K562 (cell line): ENCODE results near the gene CMTM8. TPM values are rescaled to one million over a fixed set of nuclear protein-coding genes. Genes with fewer than 3 reads are reported as not detected.

Experiments
- ATAC-seq: fragments of 200-7000 bp; cut with Tn5 transposase; 3 replicates; pipeline ENCODE4 v1.9.1; 2020; ENCODE audit warnings: moderate library complexity
- BruUV-seq: library from RNA; stranded (reverse); fragments of 400-500 nt; replicated peaks from 2 replicates; lab custom pipeline; 2021; lab: Mats Ljungman, UMichigan
- CTCF ChIA-PET: fragments of 300-600 bp; formaldehyde crosslinking; extraction: SDS; loops from one replicate; lab custom pipeline; 2021; ENCODE audit warnings: low intra/inter-chr PET ratio; lab: Yijun Ruan, JAX
- POLR2A ChIA-PET: fragments of 300-600, 350-650 bp; sonication (Branson Sonifier 250); formaldehyde crosslinking; extraction: SDS; loops from one replicate; lab custom pipeline; 2021; ENCODE audit warnings: antibody characterized with exemption, inconsistent platforms; lab: Yijun Ruan, JAX
- DNase-seq, 4 experiments: peaks; one replicate each; pipeline versions ENCODE4 v3.0.0 to v3.0.0-alpha.2; 2011 to 2018; ENCODE audit warnings: low spot score in 3 of 4, mixed read lengths in 3 of 4; ENCODE audit errors: extremely low read depth in 1 of 4
- FAIRE-seq: peaks from 2 replicates; lab custom pipeline; 2011; peaks lifted over from hg19 to GRCh38; lab: Jason Lieb, UNC
- H2AFZ ChIP-seq: 2 replicates; pipeline ENCODE4 v1.6.0; 2011; ENCODE audit warnings: low read depth, low read length, control low read depth, inconsistent platforms
- H3K27ac ChIP-seq: fragments of 200-600 bp; 3 replicates; pipeline ENCODE4 v1.8.0; 2011; ENCODE audit warnings: low read depth, mild to moderate bottlenecking, control low read depth, inconsistent platforms, low read length, moderate library complexity, mixed read lengths; ENCODE audit errors: extremely low read depth
- H3K27me3 ChIP-seq, 2 experiments: fragments of 300-600 bp in 1 of 2; 2 replicates in 1 of 2; 3 replicates in 1 of 2; pipeline versions ENCODE4 v1.6.0 to v1.8.0; 2011; ENCODE audit warnings: inconsistent platforms in 2 of 2, low read length in 2 of 2, mild to moderate bottlenecking in 1 of 2, mixed read lengths in 1 of 2, moderate library complexity in 1 of 2; ENCODE audit not compliant: control insufficient read depth in 2 of 2, insufficient read depth in 2 of 2
- H3K36me3 ChIP-seq: fragments of 300-600 bp; 3 replicates; pipeline ENCODE4 v1.8.0; 2011; ENCODE audit warnings: mild to moderate bottlenecking, low read length, inconsistent platforms; ENCODE audit not compliant: control insufficient read depth, insufficient read depth
- H3K4me1 ChIP-seq, 2 experiments: fragments of 200-600 bp in 1 of 2; replicated peaks in 1 of 2; 2 replicates in 1 of 2; 3 replicates in 1 of 2; pipeline versions ENCODE4 v1.5.1 to v1.8.0; 2011; ENCODE audit warnings: inconsistent platforms in 2 of 2, low read length in 2 of 2, mild to moderate bottlenecking in 1 of 2, mixed read lengths in 1 of 2, moderate library complexity in 1 of 2; ENCODE audit not compliant: control insufficient read depth in 2 of 2, insufficient read depth in 2 of 2
- H3K4me2 ChIP-seq: 2 replicates; pipeline ENCODE4 v1.6.1; 2011; ENCODE audit warnings: low read length, control low read depth, inconsistent platforms, mixed read lengths; ENCODE audit not compliant: insufficient read depth
- H3K4me3 ChIP-seq: fragments of 200-600 bp; sonication (generic), shearing (Covaris generic); 2 replicates; pipeline ENCODE4 v1.5.1; 2016; ENCODE audit warnings: control low read depth, inconsistent platforms
- H3K79me2 ChIP-seq: fragments of 200-600 bp; 3 replicates; pipeline ENCODE4 v1.8.0; 2011; ENCODE audit warnings: low read length, inconsistent platforms; ENCODE audit not compliant: control insufficient read depth, insufficient read depth
- H3K9ac ChIP-seq, 2 experiments: 2 replicates each; pipeline versions ENCODE4 v1.6.0 to v1.6.1; 2011; ENCODE audit warnings: low read depth in 2 of 2, low read length in 2 of 2, control low read depth in 1 of 2, inconsistent platforms in 1 of 2, mild to moderate bottlenecking in 1 of 2, mixed read lengths in 1 of 2; ENCODE audit not compliant: insufficient read depth in 1 of 2
- H3K9me1 ChIP-seq: one replicate; pipeline ENCODE4 v1.6.0; 2011; ENCODE audit warnings: inconsistent platforms, mild to moderate bottlenecking, low read length, moderate library complexity; ENCODE audit not compliant: control insufficient read depth, insufficient read depth
- H3K9me3 ChIP-seq: replicated peaks from 2 replicates; pipeline ENCODE4 v1.5.1; 2011; ENCODE audit warnings: low read depth, low read length, inconsistent platforms; ENCODE audit not compliant: control insufficient read depth, insufficient read depth
- H4K20me1 ChIP-seq: replicated peaks from 2 replicates; pipeline ENCODE4 v1.6.1; 2011; ENCODE audit warnings: low read length, inconsistent platforms, mixed read lengths; ENCODE audit not compliant: control insufficient read depth, insufficient read depth
- GABPA ChIP-seq: fragments of 200-800 bp; sonication (Bioruptor generic); conservative IDR thresholded peaks from 2 replicates; pipeline ENCODE4 v1.6.1; 2016; ENCODE audit warnings: low read depth, missing genetic modification characterization, missing compliant biosample characterization
- MYBL2 ChIP-seq, 2 experiments: fragments of 450-650 bp in 1 of 2; sonication (generic) in 1 of 2; formaldehyde crosslinking in 1 of 2; IDR thresholded peaks; 2 replicates each; pipeline versions ENCODE4 v1.6.1 to v1.8.1; 2017 to 2022; ENCODE audit warnings: borderline replicate concordance in 1 of 2, inconsistent platforms in 1 of 2, low read depth in 1 of 2, mild to moderate bottlenecking in 1 of 2, missing genetic modification reagents in 1 of 2, moderate library complexity in 1 of 2
- WGBS: fragments of 100-300 bp; shearing (Covaris generic); methylation state at CpG from one replicate; pipeline ENCODE4 v1.1.6; 2016; ENCODE audit warnings: low coverage, mixed read lengths; ENCODE audit not compliant: insufficient coverage; ENCODE audit errors: missing lambda C conversion rate; 5-methylcytosine and 5-hydroxymethylcytosine counted together
- in situ Hi-C: fragments of 300-500 bp; cut with MboI; formaldehyde crosslinking; loops from 4 replicates; pipeline ENCODE4 v1.15.0; 2018; ENCODE audit warnings: inconsistent platforms, mixed read lengths
- intact Hi-C: fragments of 100-400 bp; cut with micrococcal nuclease; formaldehyde crosslinking; loops from 2 replicates; pipeline ENCODE4 v1.14.2; 2022
- polyA plus RNA-seq, 8 experiments: library from polyadenylated mRNA; depleted of rRNA in 4 of 8; stranded (reverse) in 5 of 8; unstranded in 3 of 8; fragments of >200 nt; fragmentation: Nextera tagmentation in 2 of 8; fragmentation: Illumina TruSeq in 1 of 8; extraction: Ambion mirVana in 2 of 8; extraction: Trizol in 1 of 8; gene quantifications; 2 replicates each; pipeline versions ENCODE4 v1.2.1 to v1.2.3, GENCODE V29; 2011 to 2014; ENCODE audit warnings: inconsistent platforms in 1 of 8, missing spikeins in 1 of 8
- total RNA-seq, 7 experiments: library from RNA; depleted of rRNA in 6 of 7; stranded (reverse); fragments of >200 nt in 6 of 7; fragmentation: Illumina TruSeq in 2 of 7; extraction: Trizol in 2 of 7; gene quantifications; 2 replicates each; pipeline versions ENCODE4 v1.2.1 to v1.2.3, GENCODE V29; 2011 to 2021; ENCODE audit warnings: low replicate concordance in 1 of 7
- TF ChIP-seq, protein P1 (sequence below): fragments of 450-650 bp; IDR thresholded peaks from 2 replicates; pipeline ENCODE4 v1.6.1; 2016; ENCODE audit warnings: borderline replicate concordance

Gene CMTM8
- total and polyA plus RNA-seq, 9 of the 15 experiments (the other 6 are each of a cell fraction or from before 2014, with no cell fraction given) = not detected

DNA sequence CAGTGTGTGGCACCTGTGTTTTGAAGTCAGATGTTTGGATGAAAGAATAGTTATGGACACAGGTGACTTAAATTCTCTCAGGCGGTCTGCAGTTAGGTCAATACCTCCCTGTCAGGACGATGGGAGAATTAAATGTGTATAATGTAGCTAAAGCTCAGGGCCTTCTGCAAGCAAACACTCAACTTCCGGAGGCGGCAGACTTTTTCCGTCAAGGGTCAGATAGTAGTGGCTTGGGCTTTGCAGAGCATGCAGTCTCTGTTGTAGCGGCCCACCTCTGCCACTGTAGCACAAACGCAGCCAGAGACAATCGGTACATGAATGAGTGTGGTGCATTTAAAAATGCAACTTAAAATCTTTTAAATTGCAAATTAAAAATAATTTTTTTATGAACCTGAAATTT lies 47.4 kb downstream of the CMTM8 start (continued):
- TF ChIP-seq, protein P1, sequence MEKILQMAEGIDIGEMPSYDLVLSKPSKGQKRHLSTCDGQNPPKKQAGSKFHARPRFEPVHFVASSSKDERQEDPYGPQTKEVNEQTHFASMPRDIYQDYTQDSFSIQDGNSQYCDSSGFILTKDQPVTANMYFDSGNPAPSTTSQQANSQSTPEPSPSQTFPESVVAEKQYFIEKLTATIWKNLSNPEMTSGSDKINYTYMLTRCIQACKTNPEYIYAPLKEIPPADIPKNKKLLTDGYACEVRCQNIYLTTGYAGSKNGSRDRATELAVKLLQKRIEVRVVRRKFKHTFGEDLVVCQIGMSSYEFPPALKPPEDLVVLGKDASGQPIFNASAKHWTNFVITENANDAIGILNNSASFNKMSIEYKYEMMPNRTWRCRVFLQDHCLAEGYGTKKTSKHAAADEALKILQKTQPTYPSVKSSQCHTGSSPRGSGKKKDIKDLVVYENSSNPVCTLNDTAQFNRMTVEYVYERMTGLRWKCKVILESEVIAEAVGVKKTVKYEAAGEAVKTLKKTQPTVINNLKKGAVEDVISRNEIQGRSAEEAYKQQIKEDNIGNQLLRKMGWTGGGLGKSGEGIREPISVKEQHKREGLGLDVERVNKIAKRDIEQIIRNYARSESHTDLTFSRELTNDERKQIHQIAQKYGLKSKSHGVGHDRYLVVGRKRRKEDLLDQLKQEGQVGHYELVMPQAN = no peak
- TF ChIP-seq, all 486 proteins: peak for 0

DNA sequence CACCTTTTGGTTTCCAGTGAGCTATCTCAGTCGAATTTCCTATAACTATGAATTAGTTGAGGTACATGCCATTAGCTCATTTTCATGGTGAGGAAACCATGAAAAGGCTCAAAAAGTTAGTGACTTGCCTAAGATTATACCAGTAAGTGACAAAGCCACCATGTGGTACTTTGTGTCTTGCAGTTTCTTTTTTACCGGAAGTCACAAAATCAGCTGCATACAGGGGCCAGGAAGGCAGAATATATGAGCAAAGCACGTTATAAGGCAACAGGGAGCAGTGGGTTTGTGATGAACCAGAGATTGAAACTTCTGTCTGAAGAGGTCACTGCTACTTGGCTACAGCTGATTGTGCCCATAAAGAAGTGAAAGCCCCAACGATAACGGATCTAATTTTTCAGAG lies 50.3 kb downstream of the CMTM8 start:
- H3K4me2 ChIP-seq = no peak overlapping the region
- no peak overlapping the region for H2AFZ ChIP-seq
- in situ Hi-C loops (no loop called here), intact Hi-C loops (no loop called here)
- no peak overlapping the region for H3K27ac ChIP-seq
- CTCF ChIA-PET = no interaction called here
- H3K4me1 ChIP-seq = no peaks in the 10 kb centered on the region
- TF ChIP-seq MYBL2 (IDR thresholded peaks at IDR 0.05; ENCODE audit: low read depth) = no peak
- no peak for TF ChIP-seq MYBL2 (CRISPR knock-in tag; IDR thresholded peaks at IDR 0.05; ENCODE audit: borderline replicate concordance)
- 0 out of 2 replicates have a peak, but pooled peaks have one; percentile 12 for TF ChIP-seq GABPA
- H3K27me3 ChIP-seq = peaks cover 10 to 21% of the 10 kb centered on the region in 2 experiments; a peak in 4 of 5 replicates
- no peak for DNase-seq
- H3K36me3 ChIP-seq = no peaks in the 10 kb centered on the region
- H3K79me2 ChIP-seq = no peaks in the 10 kb centered on the region
- H3K9ac ChIP-seq = no peak overlapping the region
- POLR2A ChIA-PET = interaction anchor here (1.3 to 1.8 kb wide), 2 partner anchors 9 to 12 kb away, joined by 4 to 5 read pairs; no protein-coding TSS in a partner anchor
- BruUV-seq = no TSS peak
- WGBS = under 1% methylated on average over 5 of the region's 5 CpGs
- H4K20me1 ChIP-seq = no peaks in the 10 kb centered on the region
- H3K9me1 ChIP-seq = no peaks in the 10 kb centered on the region
- no peaks in the 10 kb centered on the region for H3K9me3 ChIP-seq
- ATAC-seq = no peak
- no peak for FAIRE-seq
- H3K4me3 ChIP-seq = no peak overlapping the region
